HEK293 (cell line): ENCODE results near the gene BEND3.

Experiments used
- BCL6B ChIP-seq: fragments of 450-650 bp; formaldehyde crosslinking; IDR thresholded peaks from 2 replicates; pipeline ENCODE4 v1.5.1; 2017; ENCODE audit warnings: missing biosample characterization, missing genetic modification characterization
- HOXA7 ChIP-seq: sonication (generic); formaldehyde crosslinking; IDR thresholded peaks from 2 replicates; pipeline ENCODE4 v1.8.1; 2022; ENCODE audit warnings: missing genetic modification reagents, borderline replicate concordance
- PRDM6 ChIP-seq: fragments of 450-650 bp; formaldehyde crosslinking; IDR thresholded peaks from 2 replicates; pipeline ENCODE4 v1.5.1; 2017; ENCODE audit warnings: missing biosample characterization, missing genetic modification characterization
- SP2 ChIP-seq: fragments of 450-650 bp; formaldehyde crosslinking; IDR thresholded peaks from 2 replicates; pipeline ENCODE4 v1.5.1; 2016; ENCODE audit warnings: missing biosample characterization, missing genetic modification characterization
- ZNF23 ChIP-seq: fragments of 450-650 bp; formaldehyde crosslinking; IDR thresholded peaks from 2 replicates; pipeline ENCODE4 v1.5.1; 2016; ENCODE audit warnings: missing biosample characterization, missing genetic modification characterization, borderline replicate concordance
- ZNF433 ChIP-seq: fragments of 450-650 bp; formaldehyde crosslinking; IDR thresholded peaks from 2 replicates; pipeline ENCODE4 v1.5.1; 2016; ENCODE audit warnings: missing biosample characterization, missing genetic modification characterization, low read depth
- ZNF571 ChIP-seq: fragments of 450-650 bp; formaldehyde crosslinking; IDR thresholded peaks from 2 replicates; pipeline ENCODE4 v1.5.0; 2017; ENCODE audit warnings: missing biosample characterization, missing genetic modification characterization
- ZNF645 ChIP-seq: fragments of 450-650 bp; formaldehyde crosslinking; IDR thresholded peaks from 2 replicates; pipeline ENCODE4; 2016; ENCODE audit warnings: missing biosample characterization, missing genetic modification characterization
- ZNF76 ChIP-seq: fragments of 450-650 bp; formaldehyde crosslinking; IDR thresholded peaks from 2 replicates; pipeline ENCODE4; 2016; ENCODE audit warnings: low read depth, missing biosample characterization, missing genetic modification characterization, borderline replicate concordance
- ZSCAN16 ChIP-seq: fragments of 450-650 bp; formaldehyde crosslinking; IDR thresholded peaks from 2 replicates; pipeline ENCODE4 v1.5.1; 2016; ENCODE audit warnings: missing biosample characterization, missing genetic modification characterization
- TF ChIP-seq, protein P1 (sequence below): fragments of 450-650 bp; formaldehyde crosslinking; IDR thresholded peaks from 2 replicates; pipeline ENCODE4 v1.5.1; 2016; ENCODE audit warnings: missing biosample characterization, missing genetic modification characterization
- TF ChIP-seq, protein P2 (sequence below): fragments of 450-650 bp; formaldehyde crosslinking; IDR thresholded peaks from 2 replicates; pipeline ENCODE4 v1.5.1; 2016; ENCODE audit warnings: missing biosample characterization, missing genetic modification characterization
- TF ChIP-seq, protein P3 (sequence below): fragments of 450-650 bp; formaldehyde crosslinking; IDR thresholded peaks from 2 replicates; pipeline ENCODE4 v1.5.1; 2016; ENCODE audit warnings: missing biosample characterization, missing genetic modification characterization, borderline replicate concordance

DNA sequence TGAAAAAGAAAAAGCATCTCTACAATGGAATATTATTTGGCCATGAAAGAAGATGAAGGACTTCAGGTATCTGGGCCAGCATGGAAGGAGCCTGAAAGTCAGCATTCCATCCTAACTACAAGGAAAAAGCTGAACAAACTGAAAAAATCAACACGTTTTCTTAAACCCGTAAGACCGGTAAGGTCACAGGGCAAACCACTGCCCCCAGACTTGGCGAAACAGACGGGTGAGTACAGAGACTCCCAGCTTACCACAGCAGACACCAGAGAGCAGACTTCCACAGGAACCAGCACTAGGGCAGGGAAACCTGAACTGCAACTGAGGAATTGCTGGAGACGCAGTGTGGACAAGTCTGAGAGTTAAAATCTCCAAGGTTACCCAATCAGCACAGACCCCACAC is 31.4 kb downstream of the BEND3 start:
- TF ChIP-seq, protein P1, sequence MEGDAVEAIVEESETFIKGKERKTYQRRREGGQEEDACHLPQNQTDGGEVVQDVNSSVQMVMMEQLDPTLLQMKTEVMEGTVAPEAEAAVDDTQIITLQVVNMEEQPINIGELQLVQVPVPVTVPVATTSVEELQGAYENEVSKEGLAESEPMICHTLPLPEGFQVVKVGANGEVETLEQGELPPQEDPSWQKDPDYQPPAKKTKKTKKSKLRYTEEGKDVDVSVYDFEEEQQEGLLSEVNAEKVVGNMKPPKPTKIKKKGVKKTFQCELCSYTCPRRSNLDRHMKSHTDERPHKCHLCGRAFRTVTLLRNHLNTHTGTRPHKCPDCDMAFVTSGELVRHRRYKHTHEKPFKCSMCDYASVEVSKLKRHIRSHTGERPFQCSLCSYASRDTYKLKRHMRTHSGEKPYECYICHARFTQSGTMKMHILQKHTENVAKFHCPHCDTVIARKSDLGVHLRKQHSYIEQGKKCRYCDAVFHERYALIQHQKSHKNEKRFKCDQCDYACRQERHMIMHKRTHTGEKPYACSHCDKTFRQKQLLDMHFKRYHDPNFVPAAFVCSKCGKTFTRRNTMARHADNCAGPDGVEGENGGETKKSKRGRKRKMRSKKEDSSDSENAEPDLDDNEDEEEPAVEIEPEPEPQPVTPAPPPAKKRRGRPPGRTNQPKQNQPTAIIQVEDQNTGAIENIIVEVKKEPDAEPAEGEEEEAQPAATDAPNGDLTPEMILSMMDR (tag by site-specific recombination), result no peak
- TF ChIP-seq ZNF645 (tag by site-specific recombination) (no peak), ZNF571 (no peak), BCL6B (tag by site-specific recombination) (no peak), PRDM6 (tag by site-specific recombination) (no peak), ZSCAN16 (tag by site-specific recombination) (no peak), HOXA7 (no peak), ZNF433 (tag by site-specific recombination) (no peak), ZNF23 (tag by site-specific recombination) (no peak), SP2 (tag by site-specific recombination) (no peak), ZNF76 (tag by site-specific recombination) (no peak)
- TF ChIP-seq, protein P2, sequence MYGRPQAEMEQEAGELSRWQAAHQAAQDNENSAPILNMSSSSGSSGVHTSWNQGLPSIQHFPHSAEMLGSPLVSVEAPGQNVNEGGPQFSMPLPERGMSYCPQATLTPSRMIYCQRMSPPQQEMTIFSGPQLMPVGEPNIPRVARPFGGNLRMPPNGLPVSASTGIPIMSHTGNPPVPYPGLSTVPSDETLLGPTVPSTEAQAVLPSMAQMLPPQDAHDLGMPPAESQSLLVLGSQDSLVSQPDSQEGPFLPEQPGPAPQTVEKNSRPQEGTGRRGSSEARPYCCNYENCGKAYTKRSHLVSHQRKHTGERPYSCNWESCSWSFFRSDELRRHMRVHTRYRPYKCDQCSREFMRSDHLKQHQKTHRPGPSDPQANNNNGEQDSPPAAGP (tag by site-specific recombination), result no peak
- TF ChIP-seq, protein P3, sequence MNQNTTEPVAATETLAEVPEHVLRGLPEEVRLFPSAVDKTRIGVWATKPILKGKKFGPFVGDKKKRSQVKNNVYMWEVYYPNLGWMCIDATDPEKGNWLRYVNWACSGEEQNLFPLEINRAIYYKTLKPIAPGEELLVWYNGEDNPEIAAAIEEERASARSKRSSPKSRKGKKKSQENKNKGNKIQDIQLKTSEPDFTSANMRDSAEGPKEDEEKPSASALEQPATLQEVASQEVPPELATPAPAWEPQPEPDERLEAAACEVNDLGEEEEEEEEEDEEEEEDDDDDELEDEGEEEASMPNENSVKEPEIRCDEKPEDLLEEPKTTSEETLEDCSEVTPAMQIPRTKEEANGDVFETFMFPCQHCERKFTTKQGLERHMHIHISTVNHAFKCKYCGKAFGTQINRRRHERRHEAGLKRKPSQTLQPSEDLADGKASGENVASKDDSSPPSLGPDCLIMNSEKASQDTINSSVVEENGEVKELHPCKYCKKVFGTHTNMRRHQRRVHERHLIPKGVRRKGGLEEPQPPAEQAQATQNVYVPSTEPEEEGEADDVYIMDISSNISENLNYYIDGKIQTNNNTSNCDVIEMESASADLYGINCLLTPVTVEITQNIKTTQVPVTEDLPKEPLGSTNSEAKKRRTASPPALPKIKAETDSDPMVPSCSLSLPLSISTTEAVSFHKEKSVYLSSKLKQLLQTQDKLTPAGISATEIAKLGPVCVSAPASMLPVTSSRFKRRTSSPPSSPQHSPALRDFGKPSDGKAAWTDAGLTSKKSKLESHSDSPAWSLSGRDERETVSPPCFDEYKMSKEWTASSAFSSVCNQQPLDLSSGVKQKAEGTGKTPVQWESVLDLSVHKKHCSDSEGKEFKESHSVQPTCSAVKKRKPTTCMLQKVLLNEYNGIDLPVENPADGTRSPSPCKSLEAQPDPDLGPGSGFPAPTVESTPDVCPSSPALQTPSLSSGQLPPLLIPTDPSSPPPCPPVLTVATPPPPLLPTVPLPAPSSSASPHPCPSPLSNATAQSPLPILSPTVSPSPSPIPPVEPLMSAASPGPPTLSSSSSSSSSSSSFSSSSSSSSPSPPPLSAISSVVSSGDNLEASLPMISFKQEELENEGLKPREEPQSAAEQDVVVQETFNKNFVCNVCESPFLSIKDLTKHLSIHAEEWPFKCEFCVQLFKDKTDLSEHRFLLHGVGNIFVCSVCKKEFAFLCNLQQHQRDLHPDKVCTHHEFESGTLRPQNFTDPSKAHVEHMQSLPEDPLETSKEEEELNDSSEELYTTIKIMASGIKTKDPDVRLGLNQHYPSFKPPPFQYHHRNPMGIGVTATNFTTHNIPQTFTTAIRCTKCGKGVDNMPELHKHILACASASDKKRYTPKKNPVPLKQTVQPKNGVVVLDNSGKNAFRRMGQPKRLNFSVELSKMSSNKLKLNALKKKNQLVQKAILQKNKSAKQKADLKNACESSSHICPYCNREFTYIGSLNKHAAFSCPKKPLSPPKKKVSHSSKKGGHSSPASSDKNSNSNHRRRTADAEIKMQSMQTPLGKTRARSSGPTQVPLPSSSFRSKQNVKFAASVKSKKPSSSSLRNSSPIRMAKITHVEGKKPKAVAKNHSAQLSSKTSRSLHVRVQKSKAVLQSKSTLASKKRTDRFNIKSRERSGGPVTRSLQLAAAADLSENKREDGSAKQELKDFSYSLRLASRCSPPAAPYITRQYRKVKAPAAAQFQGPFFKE (tag by site-specific recombination), result no peak
